MM.1S (cell line): ENCODE results near the gene DSCAM.
"Not testable (repeated sequence)": the region's sequence is repeated elsewhere in the genome, so short reads cannot be mapped to it uniquely, and the experiment has no call there.

Source experiments
- DNase-seq: peaks from one replicate; pipeline ENCODE4 v3.0.0-alpha.2; 2015
- H2AFZ ChIP-seq: fragments of 300-600 bp; sonication (generic); 2 replicates; pipeline ENCODE4 v1.6.0; 2016; ENCODE audit warnings: antibody characterized with exemption, low read length
- H3F3A ChIP-seq: fragments of 300-600 bp; sonication (generic); 2 replicates; pipeline ENCODE4 v1.6.1; 2016; ENCODE audit warnings: mild to moderate bottlenecking, antibody characterized with exemption, low read length, moderate library complexity, mixed read lengths; ENCODE audit not compliant: insufficient read depth
- H3K27ac ChIP-seq: fragments of 300-600 bp; sonication (generic); 2 replicates; pipeline ENCODE4 v1.5.1; 2016; ENCODE audit warnings: mild to moderate bottlenecking, low read length
- H3K27me3 ChIP-seq: fragments of 300-600 bp; sonication (generic); replicated peaks from 2 replicates; pipeline ENCODE4 v1.6.0; 2016; ENCODE audit warnings: low read length; ENCODE audit not compliant: insufficient read depth
- H3K36me3 ChIP-seq: fragments of 300-600 bp; sonication (generic); replicated peaks from 2 replicates; pipeline ENCODE4 v1.6.1; 2016; ENCODE audit warnings: mild to moderate bottlenecking, low read length, mixed read lengths; ENCODE audit not compliant: insufficient read depth
- H3K4me1 ChIP-seq: fragments of 300-600 bp; sonication (generic); 2 replicates; pipeline ENCODE4 v1.6.1; 2016; ENCODE audit warnings: low read length, mixed read lengths
- H3K4me2 ChIP-seq: fragments of 300-600 bp; sonication (generic); 2 replicates; pipeline ENCODE4 v1.6.0; 2016; ENCODE audit warnings: low read depth, low read length
- H3K4me3 ChIP-seq: fragments of 300-600 bp; sonication (generic); 2 replicates; pipeline ENCODE4 v1.5.1; 2016; ENCODE audit warnings: low read length, mixed read lengths
- H3K79me2 ChIP-seq: fragments of 300-600 bp; sonication (generic); 2 replicates; pipeline ENCODE4 v1.6.1; 2016; ENCODE audit warnings: mixed run types, low read length, mixed read lengths
- H3K9ac ChIP-seq: fragments of 300-600 bp; sonication (generic); 2 replicates; pipeline ENCODE4 v1.6.1; 2016; ENCODE audit warnings: low read length, mixed read lengths
- H3K9me2 ChIP-seq: fragments of 300-600 bp; sonication (generic); replicated peaks from 2 replicates; pipeline ENCODE4 v1.6.1; 2016; ENCODE audit warnings: mild to moderate bottlenecking, low read length, mixed read lengths; ENCODE audit not compliant: insufficient read depth
- H3K9me3 ChIP-seq: fragments of 300-600 bp; sonication (generic); replicated peaks from 2 replicates; pipeline ENCODE4 v1.6.1; 2016; ENCODE audit warnings: mild to moderate bottlenecking, low read length, mixed read lengths; ENCODE audit not compliant: insufficient read depth
- H4K20me1 ChIP-seq: fragments of 300-600 bp; sonication (generic); 2 replicates; pipeline ENCODE4 v1.6.1; 2016; ENCODE audit warnings: mild to moderate bottlenecking, low read length, moderate library complexity, mixed read lengths; ENCODE audit not compliant: insufficient read depth
- CTCF ChIP-seq: fragments of 300-600 bp; sonication (generic); IDR thresholded peaks from 2 replicates; pipeline ENCODE4 v1.5.1; 2016; ENCODE audit warnings: antibody characterized with exemption, low read length, mixed read lengths
- EZH2 ChIP-seq: fragments of 300-600 bp; sonication (generic); optimal IDR thresholded peaks from 2 replicates; pipeline ENCODE3; 2017; ENCODE audit warnings: low read depth, mild to moderate bottlenecking, antibody characterized with exemption, low read length, mixed read lengths
- EZH2phosphoT487 ChIP-seq: fragments of 300-600 bp; sonication (generic); IDR thresholded peaks from 2 replicates; pipeline ENCODE4 v1.6.1; 2018; ENCODE audit warnings: antibody characterized with exemption, low read length

Gene DSCAM

GRCh38 chr21:40043866-40044265, 803.1 kb downstream of the DSCAM start:
- H2AFZ ChIP-seq, result no peak overlapping the region
- DNase-seq, result no peak
- H3K79me2 ChIP-seq, result peaks cover 98% of the 10 kb centered on the region
- peaks cover 90% of the 10 kb centered on the region for H3F3A ChIP-seq
- H3K27me3 ChIP-seq, result no peaks in the 10 kb centered on the region
- H3K9me3 ChIP-seq, result no peaks in the 10 kb centered on the region
- H3K9ac ChIP-seq, result no peak overlapping the region
- peaks cover 48% of the 10 kb centered on the region for H3K4me1 ChIP-seq
- no peak overlapping the region for H3K27ac ChIP-seq
- peaks cover 46% of the 10 kb centered on the region for H4K20me1 ChIP-seq
- TF ChIP-seq EZH2phosphoT487 (no peak), EZH2 (no peak), CTCF (no peak)
- H3K36me3 ChIP-seq, result peaks cover 39% of the 10 kb centered on the region
- no peaks in the 10 kb centered on the region for H3K9me2 ChIP-seq
- no peak overlapping the region for H3K4me3 ChIP-seq
- no peak overlapping the region for H3K4me2 ChIP-seq

- peaks cover 48% of the 10 kb centered on the region for H3K4me1 ChIP-seq
- no peak overlapping the region for H3K27ac ChIP-seq
- H3K9me2 ChIP-seq, result no peaks in the 10 kb centered on the region
- no peak overlapping the region for H2AFZ ChIP-seq
- peaks cover 93% of the 10 kb centered on the region for H3K79me2 ChIP-seq
- no peak overlapping the region for H3K4me3 ChIP-seq
- H3K27me3 ChIP-seq, result no peaks in the 10 kb centered on the region
- TF ChIP-seq EZH2phosphoT487 (no peak), CTCF (no peak), EZH2 (no peak)
- H3K36me3 ChIP-seq, result peaks cover 39% of the 10 kb centered on the region
- no peak for DNase-seq
- peaks cover 43% of the 10 kb centered on the region for H4K20me1 ChIP-seq
- H3K9ac ChIP-seq, result no peak overlapping the region
- H3K4me2 ChIP-seq, result no peak overlapping the region
- H3F3A ChIP-seq, result peaks cover 85% of the 10 kb centered on the region
- H3K9me3 ChIP-seq, result no peaks in the 10 kb centered on the region
Observed at GRCh38 chr21:40043423-40043822, 803.5 kb downstream of the DSCAM start.

GRCh38 chr21:40041446-40041845, 805.5 kb downstream of the DSCAM start:
- peak overlapping the region; percentile 5; the same call in 1 of the 2 replicates for H3K27ac ChIP-seq
- TF ChIP-seq CTCF (no peak), EZH2 (no peak), EZH2phosphoT487 (no peak)
- DNase-seq, result peak; percentile 57
- H3K36me3 ChIP-seq, result peaks cover 39% of the 10 kb centered on the region
- H2AFZ ChIP-seq, result no peak overlapping the region
- no peak overlapping the region for H3K4me2 ChIP-seq
- no peak overlapping the region for H3K4me3 ChIP-seq
- peaks cover 41% of the 10 kb centered on the region for H3K4me1 ChIP-seq
- H4K20me1 ChIP-seq, result peaks cover 29% of the 10 kb centered on the region
- no peaks in the 10 kb centered on the region for H3K9me2 ChIP-seq
- no peaks in the 10 kb centered on the region for H3K27me3 ChIP-seq
- no peak overlapping the region for H3K9ac ChIP-seq
- peaks cover 69% of the 10 kb centered on the region for H3F3A ChIP-seq
- H3K79me2 ChIP-seq, result peaks cover 73% of the 10 kb centered on the region
- H3K9me3 ChIP-seq, result no peaks in the 10 kb centered on the region

- H3K9ac ChIP-seq, H3K9me2 ChIP-seq, H3K27me3 ChIP-seq, H3K4me3 ChIP-seq, H2AFZ ChIP-seq, DNase-seq, H3K9me3 ChIP-seq, H3K27ac ChIP-seq, H3K4me2 ChIP-seq: not testable (repeated sequence)
- H3K4me1 ChIP-seq, result peaks cover 24% of the 10 kb centered on the region
- peaks cover 51% of the 10 kb centered on the region for H3K79me2 ChIP-seq
- H4K20me1 ChIP-seq, result peaks cover 38% of the 10 kb centered on the region
- peaks cover 38% of the 10 kb centered on the region; the same call in 1 of the 2 replicates for H3F3A ChIP-seq
- H3K36me3 ChIP-seq, result peaks cover 46% of the 10 kb centered on the region
Observed at GRCh38 chr21:40033156-40033782, 813.7 kb downstream of the DSCAM start.
